GM18505 (cell line): ENCODE measurements around the gene LACTBL1.
"Not testable (repeated sequence)": the region's sequence is repeated elsewhere in the genome, so short reads cannot be mapped to it uniquely, and the experiment has no call there.

Source experiments
- ATAC-seq: cut with Tn5 transposase; IDR thresholded peaks from one replicate; pipeline ENCODE4 v1.9.1; 2021; ENCODE audit not compliant: unreplicated experiment
- POLR2A ChIP-seq: IDR thresholded peaks from 4 replicates; pipeline ENCODE4 v1.6.1; 2011; ENCODE audit warnings: borderline replicate concordance; ENCODE audit not compliant: insufficient read depth, insufficient read length; ENCODE audit errors: extremely low read depth

LACTBL1 gene

GRCh38 chr1:22966309-22966708 is 6.4 kb downstream of the LACTBL1 start:
- no peak for ATAC-seq
- TF ChIP-seq POLR2A: no peak

- no peak for ATAC-seq
- TF ChIP-seq POLR2A: no peak
Observed at GRCh38 chr1:22963044-22963677, 9.5 kb downstream of the LACTBL1 start.

GRCh38 chr1:22962558-22962957 is 10.1 kb downstream of the LACTBL1 start:
- ATAC-seq: no peak
- no peak for TF ChIP-seq POLR2A

GRCh38 chr1:22959545-22960360 is 12.9 kb downstream of the LACTBL1 start:
- TF ChIP-seq POLR2A: no peak
- no peak for ATAC-seq

GRCh38 chr1:22958556-22958955 is 14.1 kb downstream of the LACTBL1 start:
- TF ChIP-seq POLR2A: no peak
- ATAC-seq: no peak

- no peak for TF ChIP-seq POLR2A
- ATAC-seq: no peak
Observed at GRCh38 chr1:22957066-22957465, 15.6 kb downstream of the LACTBL1 start.

- no peak for TF ChIP-seq POLR2A
- no peak for ATAC-seq
Observed at GRCh38 chr1:22955146-22955545, 17.5 kb downstream of the LACTBL1 start.

GRCh38 chr1:22953740-22954141 is 18.9 kb downstream of the LACTBL1 start:
- no peak for ATAC-seq
- TF ChIP-seq POLR2A: no peak

- no peak for ATAC-seq
- TF ChIP-seq POLR2A: no peak
Observed at GRCh38 chr1:22953057-22953739, 19.5 kb downstream of the LACTBL1 start.

- no peak for ATAC-seq
- no peak for TF ChIP-seq POLR2A
Observed at GRCh38 chr1:22952694-22953056, 20.0 kb downstream of the LACTBL1 start.

GRCh38 chr1:22951796-22952195 is 20.9 kb downstream of the LACTBL1 start:
- no peak for ATAC-seq
- TF ChIP-seq POLR2A: no peak

- no peak for ATAC-seq
- TF ChIP-seq POLR2A: no peak
Observed at GRCh38 chr1:22949822-22950331, 22.8 kb downstream of the LACTBL1 start.

- ATAC-seq: not testable (repeated sequence)
Observed at GRCh38 chr1:22945171-22945570, 27.5 kb downstream of the LACTBL1 start.
